Measurements from ENCODE around the gene CDKAL1. TPM values are rescaled to one million over a fixed set of nuclear protein-coding genes. Genes with fewer than 3 reads are reported as not detected.
A peak's percentile ranks its signal among the peaks of the same experiment; 100 is the strongest.

Gene CDKAL1
- polyA plus RNA-seq, 2 of the 4 experiments (the other 2 are of a cell fraction), result 4.7 to 8.3 TPM

GRCh38 chr6:20879121-20879520 lies 344.9 kb downstream of the CDKAL1 start:
- CTCF ChIA-PET, result no interaction called here
- FAIRE-seq (no peak), DNase-seq (ENCODE audit: low read depth in 1 of 2, low spot score in 1 of 2) (no peak), ATAC-seq (no peak)
- TF ChIP-seq MAFK (IDR thresholded peaks at IDR 0.05; ENCODE audit: partially characterized antibody), result no peak
- TF ChIP-seq POLR2A (IDR thresholded peaks at IDR 0.05; ENCODE audit: low read length), result no peak
- TF ChIP-seq, protein P1, sequence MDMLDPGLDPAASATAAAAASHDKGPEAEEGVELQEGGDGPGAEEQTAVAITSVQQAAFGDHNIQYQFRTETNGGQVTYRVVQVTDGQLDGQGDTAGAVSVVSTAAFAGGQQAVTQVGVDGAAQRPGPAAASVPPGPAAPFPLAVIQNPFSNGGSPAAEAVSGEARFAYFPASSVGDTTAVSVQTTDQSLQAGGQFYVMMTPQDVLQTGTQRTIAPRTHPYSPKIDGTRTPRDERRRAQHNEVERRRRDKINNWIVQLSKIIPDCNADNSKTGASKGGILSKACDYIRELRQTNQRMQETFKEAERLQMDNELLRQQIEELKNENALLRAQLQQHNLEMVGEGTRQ (IDR thresholded peaks at IDR 0.05), result no peak
- peaks cover 12% of the 10 kb centered on the region; the same call in 1 of the 3 replicates for H3K9me3 ChIP-seq
- peaks cover 33% of the 10 kb centered on the region for H3K4me1 ChIP-seq
- no peak overlapping the region for H3K4me2 ChIP-seq
- POLR2A ChIA-PET, result no interaction called here
- 96% methylated on average over 1 of the region's 1 CpG for WGBS (ENCODE audit: missing lambda C conversion rate)
- no peak overlapping the region for H3K4me3 ChIP-seq
- H3K27ac ChIP-seq, result peak overlapping the region; percentile 44 to 88; a peak in 4 of 6 replicates

DNA sequence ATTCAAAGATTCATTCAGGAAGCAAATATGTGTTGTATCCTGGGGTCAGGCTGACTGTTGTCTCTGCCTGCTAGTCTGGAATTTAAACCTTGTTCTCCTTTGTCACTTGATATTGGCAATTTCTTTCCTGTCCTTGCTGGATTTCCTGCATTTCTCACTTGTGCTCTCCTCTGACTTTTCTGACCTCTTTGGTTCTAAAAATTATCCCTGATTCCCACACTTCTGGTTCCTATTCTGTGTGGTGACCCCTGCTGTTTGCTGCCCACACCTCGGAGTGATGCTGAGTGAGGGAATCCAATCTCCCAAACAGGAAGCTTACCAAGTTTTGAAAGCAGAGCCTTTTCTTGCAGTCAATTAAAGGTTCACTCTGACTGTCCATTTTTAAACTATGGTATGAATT lies 345.3 kb downstream of the CDKAL1 start:
- FAIRE-seq (no peak), ATAC-seq (no peak), DNase-seq (ENCODE audit: low read depth in 1 of 2, low spot score in 1 of 2) (no peak)
- 55% methylated on average over 1 of the region's 1 CpG for WGBS (ENCODE audit: missing lambda C conversion rate)
- POLR2A ChIA-PET, result no interaction called here
- CTCF ChIA-PET, result interaction anchor here (0.5 kb wide), 1 partner anchor 23 kb away, joined by 3 read pairs; no protein-coding TSS in a partner anchor
- Histone ChIP-seq H3K4me1 (peaks cover 31% of the 10 kb centered on the region), H3K9me3 (peaks cover 12% of the 10 kb centered on the region; the same call in 2 of the 3 replicates), H3K27ac (peak overlapping the region; percentile 44 to 88; a peak in 5 of 6 replicates), H3K4me3 (no peak overlapping the region), H3K4me2 (no peak overlapping the region)
- no peak for TF ChIP-seq CHD2 (IDR thresholded peaks at IDR 0.05; ENCODE audit: low read length, partially characterized antibody)
- no peak for TF ChIP-seq HOXB5 (CRISPR knock-in tag; IDR thresholded peaks at IDR 0.05)
- TF ChIP-seq NR3C1 (IDR thresholded peaks at IDR 0.05), result no peak
- TF ChIP-seq MAFK (IDR thresholded peaks at IDR 0.05; ENCODE audit: partially characterized antibody), result no peak
- TF ChIP-seq REST (IDR thresholded peaks at IDR 0.05), result no peak
- no peak for TF ChIP-seq ZSCAN20 (CRISPR knock-in tag; IDR thresholded peaks at IDR 0.05)
- TF ChIP-seq RFX5 (IDR thresholded peaks at IDR 0.05), result no peak
- no peak for TF ChIP-seq HOXA7 (CRISPR knock-in tag; IDR thresholded peaks at IDR 0.05)
- no peak for TF ChIP-seq MYC (IDR thresholded peaks at IDR 0.05; ENCODE audit: borderline replicate concordance, low read length)
- TF ChIP-seq ATOH8 (CRISPR knock-in tag; IDR thresholded peaks at IDR 0.05; ENCODE audit: low read depth), result no peak
- no peak for TF ChIP-seq CEBPB (IDR thresholded peaks at IDR 0.05)
- TF ChIP-seq, protein P1 (IDR thresholded peaks at IDR 0.05), result no peak

- Histone ChIP-seq H3K9me3 (peaks cover 18% of the 10 kb centered on the region; the same call in 2 of the 3 replicates), H3K4me3 (no peak overlapping the region), H3K4me1 (peaks cover 19% of the 10 kb centered on the region), H3K27ac (no peak overlapping the region), H3K4me2 (no peak overlapping the region)
- no peak for ATAC-seq
- DNase-seq (ENCODE audit: low read depth in 1 of 2, low spot score in 1 of 2), result no peak
- ChIA-PET POLR2A (no interaction called here), CTCF (interaction anchor here (1.8 kb wide), 1 partner anchor 708 kb away, joined by 5 read pairs; no protein-coding TSS in a partner anchor)
- no peak for FAIRE-seq
- 100% methylated on average over 1 of the region's 1 CpG for WGBS (ENCODE audit: missing lambda C conversion rate)
- TF ChIP-seq EHF (CRISPR knock-in tag; IDR thresholded peaks at IDR 0.05) (no peak), SREBF2 (IDR thresholded peaks at IDR 0.05) (no peak), CHD2 (IDR thresholded peaks at IDR 0.05; ENCODE audit: low read length, partially characterized antibody) (no peak), RNF2 (IDR thresholded peaks at IDR 0.05; ENCODE audit: borderline replicate concordance, low read depth) (no peak), JUNB (IDR thresholded peaks at IDR 0.05) (no peak), GATA3 (IDR thresholded peaks at IDR 0.05; ENCODE audit: borderline replicate concordance) (no peak), RCOR1 (IDR thresholded peaks at IDR 0.05; ENCODE audit: low read depth, low read length) (no peak), HOXB13 (CRISPR knock-in tag; IDR thresholded peaks at IDR 0.05; ENCODE audit: low read depth) (no peak), ZSCAN20 (CRISPR knock-in tag; IDR thresholded peaks at IDR 0.05) (no peak), FOXS1 (CRISPR knock-in tag; IDR thresholded peaks at IDR 0.05) (no peak), PBX3 (IDR thresholded peaks at IDR 0.05) (no peak), MYC (IDR thresholded peaks at IDR 0.05; ENCODE audit: borderline replicate concordance, low read length) (no peak)
- TF ChIP-seq, protein P2, sequence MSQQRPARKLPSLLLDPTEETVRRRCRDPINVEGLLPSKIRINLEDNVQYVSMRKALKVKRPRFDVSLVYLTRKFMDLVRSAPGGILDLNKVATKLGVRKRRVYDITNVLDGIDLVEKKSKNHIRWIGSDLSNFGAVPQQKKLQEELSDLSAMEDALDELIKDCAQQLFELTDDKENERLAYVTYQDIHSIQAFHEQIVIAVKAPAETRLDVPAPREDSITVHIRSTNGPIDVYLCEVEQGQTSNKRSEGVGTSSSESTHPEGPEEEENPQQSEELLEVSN (IDR thresholded peaks at IDR 0.05; ENCODE audit: borderline replicate concordance, low read depth), result no peak
- TF ChIP-seq, protein P3, sequence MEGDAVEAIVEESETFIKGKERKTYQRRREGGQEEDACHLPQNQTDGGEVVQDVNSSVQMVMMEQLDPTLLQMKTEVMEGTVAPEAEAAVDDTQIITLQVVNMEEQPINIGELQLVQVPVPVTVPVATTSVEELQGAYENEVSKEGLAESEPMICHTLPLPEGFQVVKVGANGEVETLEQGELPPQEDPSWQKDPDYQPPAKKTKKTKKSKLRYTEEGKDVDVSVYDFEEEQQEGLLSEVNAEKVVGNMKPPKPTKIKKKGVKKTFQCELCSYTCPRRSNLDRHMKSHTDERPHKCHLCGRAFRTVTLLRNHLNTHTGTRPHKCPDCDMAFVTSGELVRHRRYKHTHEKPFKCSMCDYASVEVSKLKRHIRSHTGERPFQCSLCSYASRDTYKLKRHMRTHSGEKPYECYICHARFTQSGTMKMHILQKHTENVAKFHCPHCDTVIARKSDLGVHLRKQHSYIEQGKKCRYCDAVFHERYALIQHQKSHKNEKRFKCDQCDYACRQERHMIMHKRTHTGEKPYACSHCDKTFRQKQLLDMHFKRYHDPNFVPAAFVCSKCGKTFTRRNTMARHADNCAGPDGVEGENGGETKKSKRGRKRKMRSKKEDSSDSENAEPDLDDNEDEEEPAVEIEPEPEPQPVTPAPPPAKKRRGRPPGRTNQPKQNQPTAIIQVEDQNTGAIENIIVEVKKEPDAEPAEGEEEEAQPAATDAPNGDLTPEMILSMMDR (IDR thresholded peaks at IDR 0.05), result no peak
Measured at GRCh38 chr6:20881365-20881764, 347.1 kb downstream of the CDKAL1 start.
